ENCODE data around the gene TVP23B. TPM values are rescaled to one million over a fixed set of nuclear protein-coding genes. Genes with fewer than 3 reads are reported as not detected.
"Not testable (repeated sequence)": the region's sequence is repeated elsewhere in the genome, so short reads cannot be mapped to it uniquely, and the experiment has no call there.

Gene TVP23B
- 69.8 TPM for total RNA-seq (ENCODE audit: insufficient read depth, low replicate concordance)

DNA sequence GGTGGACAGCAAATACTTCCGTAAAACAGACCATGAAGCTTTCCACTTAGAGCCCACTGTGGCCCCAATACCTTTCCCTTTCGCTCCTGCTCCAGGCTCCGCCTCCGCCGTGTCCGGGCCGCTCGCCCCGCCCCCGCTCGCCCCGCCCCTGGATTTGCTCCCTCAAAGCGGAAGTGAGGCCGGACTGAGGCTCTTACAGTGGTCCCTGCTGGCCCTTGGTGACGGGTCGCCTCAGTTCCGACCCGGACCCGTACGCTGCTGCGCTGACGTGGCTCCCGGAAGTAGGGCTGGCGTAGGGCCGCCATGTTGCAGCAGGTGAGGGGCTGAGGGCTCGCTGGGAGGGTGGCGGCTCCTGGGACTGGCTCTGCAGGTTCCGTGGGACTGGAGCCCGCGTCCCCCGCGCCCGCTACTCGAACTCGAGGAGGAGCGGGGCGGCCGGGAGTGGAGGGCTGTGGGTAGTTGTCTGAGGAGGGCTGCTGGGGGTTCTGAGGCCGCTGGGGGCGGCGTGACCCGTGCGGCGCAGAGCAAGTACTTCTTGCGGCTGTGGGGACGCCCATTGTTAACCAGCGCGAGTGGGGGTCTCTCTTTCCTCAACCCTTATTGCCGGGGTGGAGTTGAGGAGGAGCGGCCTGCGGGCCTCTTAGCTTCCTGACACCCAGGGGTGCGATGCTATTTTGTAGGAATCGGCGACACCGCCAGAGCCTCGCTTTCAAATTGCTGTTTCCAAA, at the start of gene TVP23B:
Gene TVP23B (plus strand): TSS at position 193 of the 728 bp plus-strand sequence. CDS start 111 bp downstream, at position 304.
- peak; percentile 97 for DNase-seq (ENCODE audit: low spot score)

- DNase-seq (ENCODE audit: low spot score) = not testable (repeated sequence)
These were observed 48.5 kb upstream of the TVP23B start for GRCh38 chr17:18732438-18732837.

- DNase-seq (ENCODE audit: low spot score) = not testable (repeated sequence)
These were observed 47.6 kb upstream of the TVP23B start for GRCh38 chr17:18733350-18733749.

- DNase-seq (ENCODE audit: low spot score) = not testable (repeated sequence)
These were observed 41.2 kb upstream of the TVP23B start for GRCh38 chr17:18739616-18740391.

DNA sequence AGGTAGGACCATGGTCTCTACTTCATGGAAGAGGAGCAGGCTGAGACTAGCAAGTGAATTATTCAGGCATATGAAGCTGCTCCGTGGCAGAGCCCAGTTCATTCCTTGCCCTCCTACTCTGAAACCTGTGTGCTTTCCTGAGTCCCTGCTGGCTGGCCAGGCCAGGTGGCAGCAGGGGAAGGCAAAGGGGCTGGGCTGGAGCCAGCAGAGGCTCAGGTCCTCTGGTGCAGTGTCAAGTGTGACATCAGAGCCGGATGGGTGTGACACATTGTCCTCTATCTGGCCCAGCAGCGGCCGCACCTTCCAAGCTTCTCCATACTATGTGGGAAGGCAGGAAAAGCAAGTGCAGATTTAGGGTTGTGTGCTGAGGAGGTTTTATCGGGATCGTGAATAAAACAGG, 39.8 kb upstream of the TVP23B start:
- DNase-seq (ENCODE audit: low spot score) = not testable (repeated sequence)

DNA sequence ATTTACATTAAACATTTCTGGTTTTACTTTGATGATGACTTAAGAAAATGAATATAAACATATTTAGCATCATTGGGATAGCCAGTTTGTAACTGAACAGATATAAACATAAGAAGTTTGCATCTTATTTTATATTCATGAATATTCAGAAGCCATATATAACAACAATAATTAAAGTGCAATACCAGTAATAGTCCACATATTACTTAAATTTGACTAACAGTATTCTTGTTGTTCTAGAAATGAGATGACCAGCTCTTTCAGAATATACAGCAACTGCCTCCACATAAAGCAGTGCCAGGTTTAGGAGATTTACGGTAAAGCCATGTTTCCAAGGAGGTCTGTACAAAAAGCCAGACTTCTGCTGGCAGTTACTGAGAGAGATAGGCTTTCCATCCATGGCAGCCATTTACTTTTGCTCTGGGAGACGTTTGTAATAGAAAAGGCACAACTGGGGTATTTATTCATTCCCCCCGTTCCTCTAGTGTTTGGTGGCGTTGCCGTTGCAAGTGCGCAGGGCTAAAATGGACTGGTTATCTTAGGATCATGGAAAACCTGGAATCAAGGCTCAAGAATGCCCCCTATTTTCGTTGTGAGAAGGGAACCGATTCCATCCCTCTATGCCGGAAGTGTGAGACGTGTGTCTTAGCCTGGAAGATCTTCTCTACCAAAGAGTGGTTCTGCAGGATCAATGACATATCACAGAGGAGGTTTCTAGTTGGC, 37.1 kb upstream of the TVP23B start, which contains the start of gene FBXW10:
Gene FBXW10 (plus strand): TSS at position 356 of the 723 bp plus-strand sequence. CDS start 191 bp downstream, at position 547.
- DNase-seq (ENCODE audit: low spot score) = not testable (repeated sequence)

- not testable (repeated sequence) for DNase-seq (ENCODE audit: low spot score)
These were observed 36.3 kb upstream of the TVP23B start for GRCh38 chr17:18744726-18745125.

DNA sequence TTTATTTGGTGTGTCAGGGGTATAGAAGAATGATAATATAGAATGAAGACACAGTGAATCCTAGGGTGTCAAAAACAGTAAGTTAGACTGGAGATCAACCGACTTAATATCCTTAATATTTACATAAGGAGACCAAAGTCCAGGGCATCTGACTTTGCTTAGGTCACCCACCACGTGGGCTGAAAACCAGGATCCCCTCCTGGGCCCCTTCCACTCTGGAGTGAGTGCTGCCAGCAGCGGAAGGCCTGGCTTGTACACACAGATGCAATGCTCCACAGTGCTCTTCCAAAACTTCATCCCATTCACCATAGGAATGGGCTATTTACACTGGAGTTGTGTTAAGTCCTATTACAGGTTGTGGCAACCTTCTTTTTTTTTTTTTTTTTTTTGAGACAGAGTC, 34.4 kb upstream of the TVP23B start:
- peak; percentile 22 for DNase-seq (ENCODE audit: low spot score)

DNA sequence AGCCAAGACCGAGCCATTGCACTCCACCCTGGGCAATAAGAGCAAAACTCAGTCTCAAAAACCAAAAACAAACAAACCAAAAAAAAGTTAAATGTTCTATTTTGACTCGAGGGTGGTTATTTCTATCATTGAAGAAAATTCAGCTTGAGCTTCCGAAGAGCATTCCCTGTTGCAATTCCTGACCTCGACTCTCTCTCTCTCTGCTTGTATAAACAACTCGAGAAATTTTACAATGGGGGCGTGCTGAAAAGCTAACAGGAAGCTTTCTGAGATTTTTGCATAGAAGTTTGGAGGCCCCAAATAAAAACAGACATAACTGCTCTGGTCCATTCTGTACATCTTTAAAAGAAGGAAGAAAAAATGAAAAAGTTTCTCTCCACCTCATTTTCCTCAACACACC, 33.5 kb upstream of the TVP23B start:
- DNase-seq (ENCODE audit: low spot score) = not testable (repeated sequence)

- DNase-seq (ENCODE audit: low spot score) = not testable (repeated sequence)
These were observed 30.7 kb upstream of the TVP23B start for GRCh38 chr17:18750242-18750641.

GRCh38 chr17:18753829-18754409, 27.1 kb upstream of the TVP23B start:
- DNase-seq (ENCODE audit: low spot score) = not testable (repeated sequence)

DNA sequence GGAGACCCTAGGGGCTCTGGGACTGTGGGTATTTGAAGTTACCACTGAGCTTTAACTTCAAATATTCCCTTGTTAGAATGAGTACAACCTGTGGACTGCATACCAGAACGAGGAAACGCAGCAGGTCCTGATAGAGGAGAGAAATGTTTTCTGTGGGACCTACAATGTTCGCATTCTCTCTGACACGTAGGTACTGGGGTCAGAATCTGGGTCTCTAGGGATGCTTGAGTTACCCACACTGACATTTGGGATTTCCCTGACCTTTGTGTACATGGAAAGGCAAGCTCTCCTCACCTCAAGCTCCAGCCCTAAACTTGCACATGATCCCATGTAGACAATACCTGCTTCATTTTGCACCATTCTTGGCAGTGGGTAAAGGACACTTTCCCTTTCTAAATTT, 25.0 kb upstream of the TVP23B start:
- DNase-seq (ENCODE audit: low spot score) = not testable (repeated sequence)

DNA sequence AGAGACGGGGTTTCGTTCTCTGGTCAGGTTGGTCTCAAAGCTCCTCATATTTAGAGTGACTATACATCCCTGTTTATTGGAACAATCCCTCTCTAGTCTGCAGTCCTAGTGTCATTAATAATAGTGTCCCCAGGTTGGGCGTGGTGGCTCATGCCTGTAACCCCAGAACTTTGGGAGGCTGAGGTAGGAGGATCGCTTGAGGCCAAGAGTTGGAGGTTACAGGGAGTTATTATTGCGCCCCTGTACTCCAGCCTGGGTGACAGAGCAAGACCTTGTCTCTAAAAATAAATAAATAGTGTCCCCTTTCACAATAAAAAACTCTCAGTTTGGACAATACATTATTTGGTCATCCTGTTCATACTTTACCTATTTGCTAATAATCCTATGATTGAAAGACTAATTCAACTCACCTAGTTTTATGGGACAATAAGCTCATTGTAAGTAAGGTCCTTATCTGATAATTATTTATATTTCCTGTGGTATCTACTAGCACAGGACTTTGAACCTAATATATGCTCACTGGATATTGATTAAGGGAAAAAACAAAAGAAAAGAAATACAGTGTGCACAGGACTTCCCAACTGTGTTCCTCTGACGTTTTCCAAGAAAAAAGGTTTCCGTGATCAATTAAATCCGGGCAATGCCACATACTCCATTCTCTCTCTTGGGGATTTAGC, 23.5 kb upstream of the TVP23B start:
- DNase-seq (ENCODE audit: low spot score) = not testable (repeated sequence)

DNA sequence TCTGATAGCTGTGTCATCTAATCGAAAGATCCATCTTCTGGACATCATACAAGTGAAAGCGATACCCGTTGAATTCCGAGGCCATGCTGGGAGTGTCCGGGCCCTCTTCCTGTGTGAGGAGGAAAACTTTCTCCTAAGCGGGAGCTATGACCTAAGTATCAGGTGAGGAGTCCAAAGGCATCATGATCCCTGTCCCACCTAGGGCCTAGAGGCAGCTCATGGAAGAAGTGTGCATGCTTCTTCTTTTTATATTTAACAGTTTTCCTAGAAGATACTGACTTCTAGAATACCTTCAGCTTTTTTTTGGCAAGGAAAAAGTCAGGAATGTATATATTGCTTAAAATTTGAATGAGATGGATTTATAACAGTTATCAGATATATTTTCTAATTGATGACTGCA, 22.6 kb upstream of the TVP23B start:
- not testable (repeated sequence) for DNase-seq (ENCODE audit: low spot score)

GRCh38 chr17:18760221-18760620, 20.8 kb upstream of the TVP23B start:
- DNase-seq (ENCODE audit: low spot score) = not testable (repeated sequence)

GRCh38 chr17:18770572-18770971, 10.4 kb upstream of the TVP23B start:
- not testable (repeated sequence) for DNase-seq (ENCODE audit: low spot score)

DNA sequence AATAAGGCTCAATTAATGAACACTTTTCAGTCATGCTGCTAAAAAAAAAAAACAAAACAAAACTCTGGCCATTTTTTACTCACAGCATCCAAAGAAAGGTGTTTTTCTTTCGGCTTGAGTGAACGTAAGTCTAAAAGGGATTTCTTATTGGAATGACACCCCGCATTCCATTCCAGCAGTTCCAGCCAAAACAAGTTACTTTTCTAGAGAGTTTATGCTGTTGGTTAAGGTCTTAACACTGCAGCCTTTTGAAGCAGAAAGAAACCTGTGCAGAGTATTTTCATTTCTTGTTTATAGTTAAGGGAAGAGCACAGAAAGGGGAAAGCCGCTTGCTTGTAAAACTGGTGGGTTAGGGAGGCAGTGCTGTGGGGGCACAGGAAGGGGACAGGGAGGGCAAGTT, 9.9 kb upstream of the TVP23B start:
- not testable (repeated sequence) for DNase-seq (ENCODE audit: low spot score)

- no peak for DNase-seq (ENCODE audit: low spot score)
These were observed 8.5 kb upstream of the TVP23B start for GRCh38 chr17:18772471-18772870.

GRCh38 chr17:18781805-18782204, 822 bp downstream of the TVP23B start:
- not testable (repeated sequence) for DNase-seq (ENCODE audit: low spot score)

- not testable (repeated sequence) for DNase-seq (ENCODE audit: low spot score)
These were observed 5.0 kb downstream of the TVP23B start for GRCh38 chr17:18785933-18786332.

- DNase-seq (ENCODE audit: low spot score) = not testable (repeated sequence)
These were observed 5.9 kb downstream of the TVP23B start for GRCh38 chr17:18786890-18787289.

Measured in umbilical cord (tissue), 2 donors.